Transverse colon (tissue), 4 donors: Measurements from ENCODE around the gene TAF11L14.
"Not testable (repeated sequence)": the region's sequence is repeated elsewhere in the genome, so short reads cannot be mapped to it uniquely, and the experiment has no call there.

Experiments used
- POLR2A ChIP-seq: fragments of 450-650 bp; IDR thresholded peaks from one replicate; pipeline ENCODE4 v1.6.1; 2016; ENCODE audit warnings: antibody characterized with exemption, mild to moderate bottlenecking, moderate library complexity
- POLR2AphosphoS5 ChIP-seq, 3 donors: sonication (generic); formaldehyde crosslinking; IDR thresholded peaks; one replicate each; pipeline ENCODE4 v1.6.1; 2016; ENCODE audit warnings: antibody characterized with exemption in 3 of 3
- TF ChIP-seq, protein P1 (sequence below), 5 experiments: fragments of 200-600 bp in 3 of 5; fragments of 450-650 bp in 2 of 5; sonication (generic) in 3 of 5; IDR thresholded peaks; 1 replicate in 2 of 5; 2 replicates in 3 of 5; pipeline ENCODE4 v1.5.1; 2016 to 2017; ENCODE audit warnings: antibody characterized with exemption in 5 of 5, inconsistent platforms in 3 of 5, mild to moderate bottlenecking in 2 of 5, moderate library complexity in 1 of 5

DNA sequence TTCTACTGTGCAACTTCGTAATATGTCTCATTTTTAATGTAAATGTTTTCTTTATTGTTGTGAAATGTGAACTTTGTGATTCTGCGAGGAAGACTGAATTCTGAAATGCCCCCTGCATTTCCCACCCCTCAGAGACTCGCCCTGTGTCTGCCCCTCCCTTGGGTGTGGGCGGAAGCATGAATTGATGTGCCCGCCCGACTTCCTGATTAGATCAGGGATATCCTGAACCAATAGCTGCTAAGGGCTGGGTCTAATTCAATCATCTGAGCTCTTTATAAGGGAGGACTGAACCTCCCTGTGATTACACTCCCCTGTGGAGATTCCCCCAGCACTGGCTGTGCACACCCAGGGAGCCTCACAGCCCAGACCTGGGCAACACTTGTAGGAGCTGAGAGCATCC is 30.4 kb upstream of the TAF11L14 start, which contains the start of gene TAF11L11:
- TF ChIP-seq, protein P1, sequence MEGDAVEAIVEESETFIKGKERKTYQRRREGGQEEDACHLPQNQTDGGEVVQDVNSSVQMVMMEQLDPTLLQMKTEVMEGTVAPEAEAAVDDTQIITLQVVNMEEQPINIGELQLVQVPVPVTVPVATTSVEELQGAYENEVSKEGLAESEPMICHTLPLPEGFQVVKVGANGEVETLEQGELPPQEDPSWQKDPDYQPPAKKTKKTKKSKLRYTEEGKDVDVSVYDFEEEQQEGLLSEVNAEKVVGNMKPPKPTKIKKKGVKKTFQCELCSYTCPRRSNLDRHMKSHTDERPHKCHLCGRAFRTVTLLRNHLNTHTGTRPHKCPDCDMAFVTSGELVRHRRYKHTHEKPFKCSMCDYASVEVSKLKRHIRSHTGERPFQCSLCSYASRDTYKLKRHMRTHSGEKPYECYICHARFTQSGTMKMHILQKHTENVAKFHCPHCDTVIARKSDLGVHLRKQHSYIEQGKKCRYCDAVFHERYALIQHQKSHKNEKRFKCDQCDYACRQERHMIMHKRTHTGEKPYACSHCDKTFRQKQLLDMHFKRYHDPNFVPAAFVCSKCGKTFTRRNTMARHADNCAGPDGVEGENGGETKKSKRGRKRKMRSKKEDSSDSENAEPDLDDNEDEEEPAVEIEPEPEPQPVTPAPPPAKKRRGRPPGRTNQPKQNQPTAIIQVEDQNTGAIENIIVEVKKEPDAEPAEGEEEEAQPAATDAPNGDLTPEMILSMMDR (IDR thresholded peaks at IDR 0.05), result not testable (repeated sequence)
- TF ChIP-seq POLR2A; POLR2AphosphoS5 (IDR thresholded peaks at IDR 0.05): not testable (repeated sequence)
